Measurements from ENCODE around the gene TP53BP2.
"Not testable (repeated sequence)": the region's sequence is repeated elsewhere in the genome, so short reads cannot be mapped to it uniquely, and the experiment has no call there.

Gene TP53BP2

GRCh38 chr1:223845810-223846682, at the start of gene TP53BP2:
TSS of gene TP53BP2 (minus strand) at chr1:223845947. CDS start at chr1:223845680, 267 bp downstream.
- peak; percentile 88 for DNase-seq

GRCh38 chr1:223890494-223890893, 44.7 kb upstream of the TP53BP2 start:
- DNase-seq, result not testable (repeated sequence)

- DNase-seq, result not testable (repeated sequence)
These were observed 43.6 kb upstream of the TP53BP2 start for GRCh38 chr1:223889319-223889718.

- no peak for DNase-seq
These were observed 42.1 kb upstream of the TP53BP2 start for GRCh38 chr1:223887747-223888418.

GRCh38 chr1:223886516-223886921, 40.8 kb upstream of the TP53BP2 start:
- no peak for DNase-seq

- no peak for DNase-seq
These were observed 39.9 kb upstream of the TP53BP2 start for GRCh38 chr1:223885614-223886013.

- no peak for DNase-seq
These were observed 33.0 kb upstream of the TP53BP2 start for GRCh38 chr1:223878598-223879325.

- no peak for DNase-seq
These were observed 32.1 kb upstream of the TP53BP2 start for GRCh38 chr1:223877804-223878203.

- no peak for DNase-seq
These were observed 30.8 kb upstream of the TP53BP2 start for GRCh38 chr1:223876590-223876989.

- DNase-seq, result no peak
These were observed 27.3 kb upstream of the TP53BP2 start for GRCh38 chr1:223873044-223873443.

- DNase-seq, result no peak
These were observed 26.7 kb upstream of the TP53BP2 start for GRCh38 chr1:223872308-223872901.

- DNase-seq, result no peak
These were observed 25.1 kb upstream of the TP53BP2 start for GRCh38 chr1:223870617-223871574.

- not testable (repeated sequence) for DNase-seq
These were observed 19.0 kb upstream of the TP53BP2 start for GRCh38 chr1:223864599-223865368.

GRCh38 chr1:223864084-223864483, 18.3 kb upstream of the TP53BP2 start:
- DNase-seq, result no peak

GRCh38 chr1:223861904-223862303, 16.2 kb upstream of the TP53BP2 start:
- no peak for DNase-seq

GRCh38 chr1:223860051-223860622, 14.4 kb upstream of the TP53BP2 start:
- DNase-seq, result no peak

- no peak for DNase-seq
These were observed 13.3 kb upstream of the TP53BP2 start for GRCh38 chr1:223859058-223859457.

- DNase-seq, result no peak
These were observed 10.6 kb upstream of the TP53BP2 start for GRCh38 chr1:223856386-223856785.

- DNase-seq, result no peak
These were observed 8.0 kb upstream of the TP53BP2 start for GRCh38 chr1:223853748-223854147.

- no peak for DNase-seq
These were observed 7.5 kb upstream of the TP53BP2 start for GRCh38 chr1:223853275-223853674.

GRCh38 chr1:223852337-223852736, 6.6 kb upstream of the TP53BP2 start:
- DNase-seq, result no peak
